HG03060 (cell line): ENCODE data around the gene PRICKLE2.

Source experiments
- ATAC-seq: cut with Tn5 transposase; IDR thresholded peaks from one replicate; pipeline ENCODE4 v1.9.1; 2021; ENCODE audit warnings: low read depth, moderate number of reproducible peaks; ENCODE audit not compliant: unreplicated experiment

Gene PRICKLE2

GRCh38 chr3:64056606-64057180, 168.6 kb downstream of the PRICKLE2 start:
- ATAC-seq = no peak

DNA sequence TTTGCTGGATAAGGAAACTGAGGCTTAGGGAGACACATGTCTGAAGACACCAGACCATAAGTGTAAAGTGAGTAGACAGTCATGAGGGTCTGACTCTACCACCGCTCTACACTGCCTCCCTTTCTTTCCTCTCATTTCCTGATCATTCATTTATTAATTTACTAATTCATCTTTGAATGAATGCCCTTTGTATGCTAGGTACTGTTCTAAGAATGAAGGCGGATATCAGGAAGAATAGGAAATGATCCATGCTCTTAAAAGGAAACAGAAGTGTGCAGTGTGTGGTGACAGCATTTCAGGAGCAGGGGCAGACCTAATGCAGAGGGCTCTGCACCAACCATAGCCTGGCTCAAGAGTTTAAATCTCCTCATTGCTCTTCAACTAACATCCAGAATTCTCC, 170.2 kb downstream of the PRICKLE2 start:
- ATAC-seq = no peak

- no peak for ATAC-seq
These were observed 170.8 kb downstream of the PRICKLE2 start for GRCh38 chr3:64054488-64054887.

- no peak for ATAC-seq
These were observed 171.7 kb downstream of the PRICKLE2 start for GRCh38 chr3:64053581-64053980.

- no peak for ATAC-seq
These were observed 172.1 kb downstream of the PRICKLE2 start for GRCh38 chr3:64053117-64053516.

DNA sequence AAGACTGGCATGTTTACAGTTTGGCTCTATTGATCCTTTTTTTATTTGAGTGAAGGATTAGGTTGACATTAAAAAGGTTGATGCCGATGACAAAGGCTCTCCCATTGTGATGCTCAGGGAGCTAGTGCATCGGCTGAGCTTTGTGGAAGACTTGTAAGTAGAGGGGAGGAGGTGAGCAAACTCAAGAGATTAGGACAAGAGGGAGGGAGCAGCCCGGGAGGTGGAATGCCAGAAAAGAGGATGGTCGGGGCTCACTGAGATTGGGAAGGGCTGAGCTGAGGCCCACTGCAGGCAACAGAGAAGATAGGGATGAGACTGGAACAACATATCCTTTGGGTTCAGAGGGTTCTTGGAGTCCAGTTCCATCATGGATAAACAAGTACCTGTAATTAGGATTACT, 175.4 kb downstream of the PRICKLE2 start:
- no peak for ATAC-seq

GRCh38 chr3:64049136-64049535, 176.1 kb downstream of the PRICKLE2 start:
- no peak for ATAC-seq

- ATAC-seq = no peak
These were observed 176.6 kb downstream of the PRICKLE2 start for GRCh38 chr3:64048631-64049061.

DNA sequence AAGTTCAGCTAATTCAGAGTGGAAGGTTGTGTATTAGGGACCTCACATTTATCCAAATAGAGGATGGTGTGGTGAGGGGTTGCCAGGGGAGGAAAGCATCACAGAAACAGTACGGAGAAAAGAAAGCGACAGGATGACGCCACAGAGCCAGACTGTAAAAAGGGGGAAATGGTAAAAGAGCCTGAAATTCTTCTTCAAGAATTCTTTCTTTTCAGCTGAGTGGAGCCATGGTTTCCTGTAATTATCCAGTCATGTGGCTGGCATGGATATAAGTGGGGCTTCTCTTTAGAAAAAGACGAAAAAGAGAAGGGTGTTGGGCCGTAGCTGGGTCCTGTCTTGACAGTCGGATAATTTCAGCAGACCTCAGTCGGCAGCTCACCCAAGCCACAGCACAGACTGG, 177.5 kb downstream of the PRICKLE2 start:
- ATAC-seq = no peak

GRCh38 chr3:64046996-64047594, 178.2 kb downstream of the PRICKLE2 start:
- ATAC-seq = no peak

DNA sequence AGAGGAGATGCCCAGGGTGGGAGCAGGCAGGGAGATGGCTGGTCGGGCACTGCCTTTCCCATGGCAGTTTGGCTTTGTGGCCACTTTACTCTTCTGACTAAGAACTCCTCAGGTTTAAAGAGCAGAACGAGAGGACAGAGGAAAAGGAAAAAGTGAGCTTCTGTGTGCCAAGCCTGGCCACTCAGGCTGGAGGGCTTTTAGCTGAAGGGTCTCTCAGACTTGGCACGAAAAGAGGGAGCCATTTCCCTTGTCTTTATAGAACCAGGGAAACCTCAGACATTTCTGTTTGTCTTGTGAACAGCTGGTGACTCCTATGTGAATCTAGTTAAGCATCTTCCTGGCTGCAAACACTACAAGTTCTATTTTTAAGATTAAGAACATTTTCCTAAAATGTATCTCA, 178.7 kb downstream of the PRICKLE2 start:
- ATAC-seq = no peak

GRCh38 chr3:64042952-64043351, 182.3 kb downstream of the PRICKLE2 start:
- ATAC-seq = no peak
